ENCODE measurements around the gene VSTM5. TPM values are rescaled to one million over a fixed set of nuclear protein-coding genes. Genes with fewer than 3 reads are reported as not detected.

The VSTM5 gene
- total RNA-seq, 1 experiment from 2014 or later, result 0.35 TPM

Other genes with a start within 250 kb of the VSTM5 start
- 14.7 to 15.9 TPM (median 14.8 TPM) in 3 replicates for gene CEP295, start 188.9 kb downstream of the VSTM5 start, total RNA-seq (2021)
- gene TAF1D, start 109.1 kb downstream of the VSTM5 start, total RNA-seq (2021), result 173 to 223 TPM (median 185 TPM) in 3 replicates
- gene C11orf54, start 108.9 kb downstream of the VSTM5 start, total RNA-seq (2021), result 24.5 to 25.4 TPM (median 25.3 TPM) in 3 replicates
- 25.3 to 30.5 TPM (median 29.6 TPM) in 3 replicates for gene MED17, start 66.3 kb downstream of the VSTM5 start, total RNA-seq (2021)
- gene HEPHL1, start 170.7 kb upstream of the VSTM5 start, total RNA-seq (2021), result 0.07 to 0.13 TPM (median 0.07 TPM) in 3 replicates

All from WTC11 (cell line).